ENCODE data around the gene ZFHX3. TPM values are rescaled to one million over a fixed set of nuclear protein-coding genes. Genes with fewer than 3 reads are reported as not detected.
A peak's percentile ranks its signal among the peaks of the same experiment; 100 is the strongest.

The ZFHX3 gene
- total RNA-seq, 1 donor from 2014 or later = 14.2 TPM

GRCh38 chr16:72902206-72902605 is 145.7 kb downstream of the ZFHX3 start:
- no peak for DNase-seq (ENCODE audit: low read depth)

GRCh38 chr16:72901000-72901627 is 146.8 kb downstream of the ZFHX3 start:
- DNase-seq (ENCODE audit: low read depth) = no peak

GRCh38 chr16:72898216-72898825 is 149.6 kb downstream of the ZFHX3 start:
- DNase-seq (ENCODE audit: low read depth) = peak; percentile 28

GRCh38 chr16:72897707-72898106 is 150.2 kb downstream of the ZFHX3 start:
- no peak for DNase-seq (ENCODE audit: low read depth)

- DNase-seq (ENCODE audit: low read depth) = no peak
Measured at GRCh38 chr16:72896485-72897118, 151.3 kb downstream of the ZFHX3 start.

GRCh38 chr16:72895951-72896350 is 152.0 kb downstream of the ZFHX3 start:
- DNase-seq (ENCODE audit: low read depth) = no peak

GRCh38 chr16:72894293-72895151 is 153.4 kb downstream of the ZFHX3 start:
- no peak for DNase-seq (ENCODE audit: low read depth)

- DNase-seq (ENCODE audit: low read depth) = no peak
Measured at GRCh38 chr16:72891291-72892227, 156.4 kb downstream of the ZFHX3 start.

GRCh38 chr16:72890587-72890986 is 157.3 kb downstream of the ZFHX3 start:
- DNase-seq (ENCODE audit: low read depth) = no peak

GRCh38 chr16:72889616-72890582 is 158.0 kb downstream of the ZFHX3 start:
- peak; percentile 18 for DNase-seq (ENCODE audit: low read depth)

- DNase-seq (ENCODE audit: low read depth) = no peak
Measured at GRCh38 chr16:72887537-72887936, 160.4 kb downstream of the ZFHX3 start.

- DNase-seq (ENCODE audit: low read depth) = peak; percentile 56
Measured at GRCh38 chr16:72886346-72886974, 161.5 kb downstream of the ZFHX3 start.

- DNase-seq (ENCODE audit: low read depth) = no peak
Measured at GRCh38 chr16:72884573-72884972, 163.4 kb downstream of the ZFHX3 start.

- no peak for DNase-seq (ENCODE audit: low read depth)
Measured at GRCh38 chr16:72884037-72884436, 163.9 kb downstream of the ZFHX3 start.

- no peak for DNase-seq (ENCODE audit: low read depth)
Measured at GRCh38 chr16:72879846-72880245, 168.1 kb downstream of the ZFHX3 start.

GRCh38 chr16:72878301-72879269 is 169.3 kb downstream of the ZFHX3 start:
- peak; percentile 49 for DNase-seq (ENCODE audit: low read depth)

- peak; percentile 79 for DNase-seq (ENCODE audit: low read depth)
Measured at GRCh38 chr16:72877374-72878028, 170.4 kb downstream of the ZFHX3 start.

- DNase-seq (ENCODE audit: low read depth) = no peak
Measured at GRCh38 chr16:72876981-72877373, 171.0 kb downstream of the ZFHX3 start.
